ENCODE data around the gene C5. TPM values are rescaled to one million over a fixed set of nuclear protein-coding genes. Genes with fewer than 3 reads are reported as not detected.
A peak's percentile ranks its signal among the peaks of the same experiment; 100 is the strongest.

C5 gene
- total RNA-seq, 3 donors from 2014 or later, result 0.58 to 3.8 (median 1.3) TPM

DNA sequence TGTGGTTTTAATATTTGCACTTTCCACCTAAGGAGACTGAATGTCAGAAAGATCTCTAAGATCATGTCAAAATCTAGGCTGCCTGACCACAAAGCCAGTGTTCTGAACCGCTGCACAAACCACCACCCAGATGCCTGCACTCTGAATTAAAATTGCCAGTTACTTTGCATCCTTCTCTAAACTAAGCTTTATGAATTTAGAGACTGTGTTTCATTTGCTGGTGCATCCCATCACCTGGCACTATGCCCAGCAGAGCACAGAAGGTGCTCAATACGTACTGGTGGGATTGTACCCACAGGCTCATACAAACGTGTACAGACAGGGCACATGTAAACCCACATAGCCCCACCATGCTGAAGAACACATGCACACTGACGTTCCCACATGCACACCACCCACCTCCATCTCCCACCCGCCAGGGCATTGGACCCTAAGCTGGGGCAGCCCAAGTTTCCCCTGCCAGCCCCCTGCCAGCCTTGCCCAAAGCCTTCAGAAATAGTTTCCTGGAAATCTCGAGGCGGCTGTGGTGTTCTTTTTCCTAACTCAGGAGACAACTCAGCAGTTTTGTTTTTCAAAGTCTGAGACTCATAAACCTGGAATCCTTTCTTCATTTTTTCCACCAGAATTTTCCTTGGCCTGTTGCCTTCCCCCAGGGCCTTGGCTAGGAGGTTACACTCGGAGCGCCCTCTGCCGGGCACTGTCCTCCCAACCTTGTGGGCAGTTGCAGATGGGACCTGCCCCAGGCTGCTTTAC is 113.9 kb downstream of the C5 start:
- peak; percentile 82 for TF ChIP-seq CTCF (IDR thresholded peaks at IDR 0.05)
- no peak overlapping the region for H3K4me3 ChIP-seq
- no peaks in the 10 kb centered on the region for H3K9me3 ChIP-seq
- peaks cover 17% of the 10 kb centered on the region for H3K4me1 ChIP-seq (ENCODE audit: low read depth)
- peak; percentile 90 for ATAC-seq
- H3K36me3 ChIP-seq (ENCODE audit: low read depth), result no peaks in the 10 kb centered on the region
- intact Hi-C loops (cut with DNase I, micrococcal nuclease), result loop anchor here (2.0 to 5.0 kb wide), 3 partner anchors 59 to 181 kb away; partner anchors contain the start of gene PHF19 (in 2 of the 2)
- peak; percentile 94 to 99 (median 96) for DNase-seq

DNA sequence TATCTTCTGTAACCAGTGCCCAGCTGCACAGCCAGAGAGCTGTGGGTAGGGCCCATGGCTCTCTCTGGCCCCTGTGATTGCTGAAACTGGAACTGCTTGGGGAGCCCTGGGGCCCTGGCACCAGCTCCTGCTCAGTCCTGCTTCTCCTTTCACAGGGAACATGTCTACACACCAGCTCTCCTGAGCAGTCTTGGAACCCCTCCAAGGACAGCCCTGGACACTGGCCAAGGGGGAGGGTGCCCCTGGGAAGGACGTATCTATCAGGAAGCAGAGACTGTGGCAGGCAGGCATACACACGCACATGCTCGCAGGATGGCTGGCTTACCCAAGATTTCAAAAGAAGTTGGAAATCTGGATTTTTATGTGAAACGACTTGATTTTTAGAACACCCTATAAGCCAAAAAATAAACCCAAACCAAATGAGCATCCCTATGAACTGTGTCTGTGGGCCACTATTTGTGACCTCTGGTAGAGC is 114.7 kb downstream of the C5 start:
- DNase-seq (peak; percentile 94 to 98 (median 98)), ATAC-seq (peak; percentile 85)
- no peak overlapping the region for H3K4me3 ChIP-seq
- no peak for TF ChIP-seq CTCF (IDR thresholded peaks at IDR 0.05)
- H3K4me1 ChIP-seq (ENCODE audit: low read depth), result peaks cover 17% of the 10 kb centered on the region
- no peaks in the 10 kb centered on the region for H3K36me3 ChIP-seq (ENCODE audit: low read depth)
- intact Hi-C loops (cut with DNase I, micrococcal nuclease), result loop anchor here (5.0 kb wide), 2 partner anchors 58 to 178 kb away; partner anchors contain the start of gene PHF19 (in 2 of the 2)
- no peaks in the 10 kb centered on the region for H3K9me3 ChIP-seq

- DNase-seq (no peak), ATAC-seq (no peak)
- Histone ChIP-seq H3K36me3 (ENCODE audit: low read depth) (no peaks in the 10 kb centered on the region), H3K9me3 (no peaks in the 10 kb centered on the region), H3K4me1 (ENCODE audit: low read depth) (peaks cover 17% of the 10 kb centered on the region), H3K4me3 (no peak overlapping the region)
- intact Hi-C loops (cut with DNase I, micrococcal nuclease), result no loop called here
- TF ChIP-seq CTCF (IDR thresholded peaks at IDR 0.05), result no peak
These were observed 115.8 kb downstream of the C5 start for GRCh38 chr9:120934281-120934680.

DNA sequence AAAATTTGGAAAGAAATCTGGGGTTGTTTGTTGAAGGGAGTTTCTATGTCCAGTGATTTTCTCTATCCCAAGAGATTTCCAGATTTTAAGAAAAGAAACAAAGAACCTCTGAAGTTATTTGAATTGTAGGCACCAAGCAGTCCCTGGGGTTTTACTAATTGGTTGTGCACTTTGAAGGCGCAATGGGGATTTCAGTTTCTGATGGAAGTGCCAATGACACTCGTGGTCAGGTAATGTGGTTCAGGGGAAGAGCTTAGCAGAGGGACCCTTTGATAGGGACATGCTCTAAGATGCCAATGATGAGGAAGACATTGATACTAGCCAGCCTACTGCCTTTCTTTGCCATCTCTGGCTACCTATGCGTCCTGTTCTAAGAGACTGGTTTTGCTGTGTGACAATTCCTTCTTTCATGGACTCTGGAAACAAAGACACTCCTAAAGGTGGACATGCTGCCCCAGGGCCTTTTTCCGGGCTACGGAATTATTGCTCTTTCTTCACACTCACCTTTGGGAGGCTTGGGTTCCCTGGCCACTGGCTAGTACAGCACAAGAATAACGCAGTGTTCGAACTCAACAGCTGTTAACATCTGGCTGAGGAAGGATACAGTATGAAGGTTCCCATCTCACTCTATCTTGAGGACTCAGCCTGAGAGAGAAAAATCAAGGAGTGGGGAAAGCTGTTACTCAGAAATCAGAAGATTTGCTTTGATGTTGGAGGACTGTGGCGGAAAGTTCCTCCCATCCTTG is 116.6 kb downstream of the C5 start:
- no peak for ATAC-seq
- Histone ChIP-seq H3K9me3 (no peaks in the 10 kb centered on the region), H3K4me3 (no peak overlapping the region), H3K36me3 (ENCODE audit: low read depth) (no peaks in the 10 kb centered on the region), H3K4me1 (ENCODE audit: low read depth) (peaks cover 17% of the 10 kb centered on the region)
- intact Hi-C loops (cut with DNase I, micrococcal nuclease), result no loop called here
- no peak for TF ChIP-seq CTCF (IDR thresholded peaks at IDR 0.05)
- DNase-seq, result no peak

DNA sequence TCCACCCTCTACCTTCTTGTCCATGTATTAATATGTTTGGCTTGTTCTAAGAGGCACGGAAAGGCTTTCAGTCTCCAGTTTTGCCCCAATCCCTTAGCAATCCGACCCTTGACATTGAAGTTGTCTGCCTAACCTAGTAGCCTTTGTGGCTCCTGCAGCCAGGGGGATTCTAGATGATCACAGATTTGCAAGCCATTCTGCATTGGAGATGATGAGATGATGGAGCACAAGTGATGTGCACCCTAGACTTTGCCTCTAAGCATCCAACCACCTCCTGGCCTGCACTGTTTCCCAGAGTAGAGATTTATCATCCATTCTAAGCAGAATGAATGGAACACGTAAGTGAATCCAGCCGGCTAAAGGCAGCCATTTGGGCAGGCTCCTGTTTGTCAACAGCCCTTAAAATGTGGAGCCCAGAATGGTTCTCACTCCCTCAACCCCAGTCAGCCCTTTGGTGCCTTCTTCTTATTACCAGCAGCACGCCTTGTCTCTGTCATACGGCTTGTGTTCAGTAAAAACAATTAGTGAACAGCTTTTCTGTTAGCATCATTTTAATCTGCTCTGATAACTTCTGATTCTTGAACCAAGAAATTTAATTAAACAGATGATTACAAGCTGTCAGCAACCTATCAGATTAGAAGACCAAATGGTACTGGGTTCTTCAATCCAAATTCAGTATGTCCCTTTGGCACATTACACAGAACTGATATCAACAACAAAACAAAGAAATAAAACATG is 117.8 kb downstream of the C5 start:
- intact Hi-C loops (cut with DNase I, micrococcal nuclease), result no loop called here
- no peak for ATAC-seq

More for the DNA sequence above, 117.8 kb downstream of the C5 start:
- no peak overlapping the region for H3K4me3 ChIP-seq
- peaks cover 17% of the 10 kb centered on the region for H3K4me1 ChIP-seq (ENCODE audit: low read depth)
- no peak for DNase-seq
- TF ChIP-seq CTCF (IDR thresholded peaks at IDR 0.05), result no peak
- no peaks in the 10 kb centered on the region for H3K9me3 ChIP-seq
- no peaks in the 10 kb centered on the region for H3K36me3 ChIP-seq (ENCODE audit: low read depth)

Measured in mucosa of descending colon (tissue), 3 donors.